Measurements from ENCODE around the gene CCNF.
"Not testable (repeated sequence)": the region's sequence is repeated elsewhere in the genome, so short reads cannot be mapped to it uniquely, and the experiment has no call there.

CCNF gene

DNA sequence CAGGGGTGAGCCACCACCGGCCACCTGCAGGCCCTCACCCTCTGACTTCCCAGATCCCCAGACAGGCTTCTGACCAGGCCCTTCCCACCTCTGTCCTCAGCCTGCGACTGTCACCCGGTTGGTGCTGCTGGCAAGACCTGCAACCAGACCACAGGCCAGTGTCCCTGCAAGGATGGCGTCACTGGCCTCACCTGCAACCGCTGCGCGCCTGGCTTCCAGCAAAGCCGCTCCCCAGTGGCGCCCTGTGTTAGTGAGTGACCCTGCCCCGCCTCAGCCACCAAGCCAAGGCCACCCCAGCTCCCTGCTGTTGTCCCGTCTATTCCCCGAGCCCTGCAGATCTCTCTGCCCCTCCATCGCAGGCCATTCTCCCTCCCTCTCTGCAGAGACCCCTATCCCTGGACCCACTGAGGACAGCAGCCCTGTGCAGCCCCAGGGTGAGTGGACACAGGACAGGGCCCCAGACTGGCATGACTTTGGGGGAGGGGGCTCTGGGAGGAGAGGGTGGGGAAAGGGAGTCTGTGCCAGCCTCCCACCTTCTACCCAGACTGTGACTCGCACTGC, 43.7 kb downstream of the CCNF start:
- no peak for DNase-seq

DNA sequence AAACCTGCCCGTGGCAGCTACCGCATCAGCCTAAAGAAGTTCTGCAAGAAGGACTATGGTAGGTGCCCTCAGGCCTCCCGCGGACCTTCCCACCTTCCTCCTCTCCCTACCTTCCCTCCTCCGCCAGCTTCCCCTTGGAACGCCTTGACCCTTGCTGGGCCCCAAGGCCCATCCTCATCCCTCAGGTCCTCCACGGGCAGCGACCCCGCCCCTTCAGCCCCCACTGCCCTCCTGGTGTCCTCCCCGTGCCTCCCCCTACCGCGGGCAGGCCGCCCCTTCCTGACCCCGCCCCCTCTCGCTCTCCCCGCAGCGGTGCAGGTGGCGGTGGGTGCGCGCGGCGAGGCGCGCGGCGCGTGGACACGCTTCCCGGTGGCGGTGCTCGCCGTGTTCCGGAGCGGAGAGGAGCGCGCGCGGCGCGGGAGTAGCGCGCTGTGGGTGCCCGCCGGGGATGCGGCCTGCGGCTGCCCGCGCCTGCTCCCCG, 44.2 kb downstream of the CCNF start:
- no peak for DNase-seq

DNA sequence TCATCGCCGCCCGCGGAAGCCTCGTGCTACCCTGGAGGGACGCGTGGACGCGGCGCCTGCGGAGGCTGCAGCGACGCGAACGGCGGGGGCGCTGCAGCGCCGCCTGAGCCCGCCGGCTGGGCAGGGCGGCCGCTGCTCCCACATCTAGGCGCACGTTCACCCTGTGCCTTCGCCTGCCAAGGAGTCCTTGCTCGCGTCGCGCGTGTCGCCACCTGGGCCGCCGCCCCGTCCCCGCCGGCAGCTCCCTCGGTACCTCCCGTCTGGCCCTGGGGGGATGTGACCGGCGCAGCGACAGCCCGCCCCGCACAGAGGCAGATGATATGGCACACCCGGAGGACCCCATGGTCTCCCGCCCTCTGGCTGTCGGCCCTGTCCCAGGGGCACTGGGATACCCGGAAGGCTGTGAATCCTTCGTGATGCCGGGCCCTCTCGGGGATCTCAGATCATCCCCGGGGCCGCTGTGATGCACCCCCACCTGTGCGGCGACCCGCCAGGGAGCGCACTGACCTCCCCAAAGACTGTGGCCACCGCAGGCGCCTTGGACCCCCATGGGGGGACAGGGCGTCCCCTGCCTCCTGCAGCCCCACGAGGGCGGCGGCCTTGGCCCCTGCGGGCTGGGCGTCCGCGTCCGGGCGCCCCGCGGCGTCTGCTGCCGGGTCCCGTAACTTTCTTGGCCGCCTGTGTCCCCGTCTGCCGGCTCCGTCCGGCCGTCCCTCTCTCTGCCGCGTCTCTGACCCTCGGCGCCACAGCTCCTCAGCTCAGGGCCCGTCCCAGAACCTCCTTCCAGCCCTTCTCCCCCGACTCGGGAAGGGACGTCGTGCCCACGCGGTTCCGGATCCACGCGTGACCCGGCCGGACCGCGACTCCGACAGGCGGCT, 45.0 kb downstream of the CCNF start:
- no peak for DNase-seq

DNA sequence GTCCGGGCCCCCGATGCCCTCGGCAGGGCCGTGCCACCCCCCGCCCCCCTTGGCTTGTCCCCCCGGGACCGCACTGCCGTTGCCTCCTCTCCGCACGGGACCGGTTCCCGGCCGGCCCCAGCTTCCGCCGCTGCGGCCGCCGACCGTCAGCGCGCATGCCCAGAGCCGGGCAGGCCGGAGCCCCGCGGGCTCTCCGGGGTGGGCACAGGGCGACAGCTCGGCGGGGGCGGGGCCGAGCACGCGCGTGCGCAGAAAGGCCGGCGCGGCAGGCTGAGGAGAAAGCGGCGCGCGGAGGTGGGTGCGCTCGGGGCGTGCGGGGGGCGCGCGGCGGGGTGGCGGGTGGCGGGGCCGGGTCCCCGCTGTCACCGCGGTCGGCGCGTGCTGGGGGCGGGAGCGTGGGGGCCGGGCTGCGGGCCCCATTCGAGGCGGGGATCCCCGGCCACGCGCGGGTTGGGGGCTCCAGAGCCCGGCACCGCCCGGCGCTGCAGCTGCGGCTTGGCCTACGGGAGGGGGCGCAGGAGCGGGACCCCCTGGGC, 45.7 kb downstream of the CCNF start, which contains the start of gene TBC1D24:
TBC1D24 (plus strand) TSS at position 251 of the 536 bp plus-strand sequence. CDS start 21,022 bp downstream, outside the sequence.
- peak; percentile 40 for DNase-seq

DNA sequence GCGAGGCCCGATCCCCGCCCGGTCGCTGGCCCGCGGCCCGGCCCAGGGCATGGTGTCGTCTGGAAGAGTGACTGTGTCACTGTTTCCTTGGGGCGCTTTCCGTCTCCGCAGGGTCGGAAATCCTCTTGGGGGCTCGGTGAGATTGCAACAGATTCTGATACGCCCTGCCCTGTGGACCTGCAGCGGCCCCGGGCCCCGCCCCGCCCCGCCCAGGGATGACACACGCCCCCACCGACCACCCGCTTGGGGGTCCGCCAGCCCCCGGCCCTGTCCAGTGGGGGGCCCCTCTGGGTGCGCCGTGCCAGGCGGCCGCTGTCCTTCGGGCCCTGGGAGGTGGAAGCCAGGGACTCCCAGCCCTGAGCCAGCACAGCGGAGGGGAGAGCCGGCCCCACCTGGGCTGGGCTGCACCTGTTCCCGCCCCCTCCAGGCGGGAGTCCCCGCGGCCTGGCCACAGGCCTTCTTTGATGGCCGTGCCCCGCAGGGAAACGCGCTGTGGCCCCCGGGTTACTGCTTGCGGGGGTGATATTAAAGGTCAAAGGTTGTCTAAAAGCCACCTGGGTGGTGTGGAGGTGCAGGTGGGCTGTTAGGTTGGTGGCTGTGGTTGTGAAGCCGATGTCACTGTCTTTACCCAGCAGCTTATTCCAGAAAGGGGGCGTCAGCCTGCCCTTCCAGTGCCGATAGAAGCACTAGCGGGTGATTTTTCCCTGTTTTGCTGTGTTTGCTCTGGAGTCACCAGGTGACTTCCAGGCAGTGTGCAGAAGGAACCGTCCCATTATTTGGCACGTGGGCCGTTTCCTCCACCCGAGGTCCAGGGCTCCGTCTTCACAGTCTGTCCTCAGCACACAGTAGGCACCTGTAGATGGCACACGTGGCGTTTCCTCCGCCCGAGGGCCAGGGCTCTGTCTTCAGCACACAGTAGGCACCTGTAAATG, 46.4 kb downstream of the CCNF start:
- no peak for DNase-seq

DNA sequence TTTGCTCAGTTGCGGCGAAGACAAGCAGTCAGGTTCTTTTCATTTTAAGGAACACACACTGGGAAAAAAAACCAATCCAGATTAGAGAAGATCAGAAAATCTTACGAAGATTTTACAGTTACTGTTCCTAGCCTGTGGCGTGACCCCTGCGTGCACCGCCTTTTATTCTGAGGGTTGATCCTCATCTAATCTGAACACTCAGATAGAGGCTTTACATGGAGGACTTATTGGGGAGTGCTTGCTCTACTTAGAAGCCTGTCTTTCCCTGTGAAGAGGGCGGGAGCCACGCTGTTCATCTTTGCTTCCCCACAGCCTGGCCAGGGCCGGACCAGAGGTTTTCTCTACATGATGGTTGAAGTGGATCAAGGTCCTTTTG, 47.1 kb downstream of the CCNF start:
- DNase-seq, result no peak

DNA sequence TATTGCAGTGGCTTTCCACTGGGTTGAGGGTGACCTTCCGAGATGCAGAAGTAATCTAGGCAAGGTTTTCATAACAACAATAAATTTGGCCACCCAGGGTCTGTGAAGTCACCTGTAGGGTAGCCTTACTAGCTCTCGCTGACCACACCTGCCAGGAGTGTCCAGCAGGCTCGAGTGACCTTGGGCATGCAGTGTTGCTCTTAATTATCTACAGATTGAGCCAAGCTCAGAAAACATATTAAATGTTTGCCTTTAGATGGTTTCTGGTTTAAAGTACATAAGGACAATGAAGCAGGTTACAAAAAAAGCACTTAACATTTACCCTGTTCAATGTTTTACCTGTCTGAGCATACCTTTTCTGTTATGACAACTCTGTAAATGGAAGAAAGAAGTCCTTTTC, 47.5 kb downstream of the CCNF start:
- no peak for DNase-seq

DNA sequence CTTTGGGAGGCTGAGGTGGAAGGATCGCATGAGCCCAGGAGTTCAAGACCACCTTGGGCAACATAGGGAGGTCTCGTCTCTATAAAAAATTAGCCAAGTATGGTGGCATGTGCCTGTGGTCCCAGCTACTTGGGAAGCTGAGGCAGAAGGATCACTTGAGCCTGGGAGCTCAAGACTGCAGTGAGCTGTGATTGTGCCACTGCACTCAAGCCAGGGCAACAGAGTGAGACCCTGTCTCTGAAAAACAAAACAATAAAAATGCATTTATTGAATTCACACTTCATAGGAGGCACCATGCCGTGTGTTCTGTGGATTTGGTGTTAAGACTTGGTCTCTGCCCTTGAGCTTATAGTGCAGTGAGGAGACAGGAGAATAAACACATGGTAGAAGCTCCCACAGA, 48.1 kb downstream of the CCNF start:
- DNase-seq, result no peak

DNA sequence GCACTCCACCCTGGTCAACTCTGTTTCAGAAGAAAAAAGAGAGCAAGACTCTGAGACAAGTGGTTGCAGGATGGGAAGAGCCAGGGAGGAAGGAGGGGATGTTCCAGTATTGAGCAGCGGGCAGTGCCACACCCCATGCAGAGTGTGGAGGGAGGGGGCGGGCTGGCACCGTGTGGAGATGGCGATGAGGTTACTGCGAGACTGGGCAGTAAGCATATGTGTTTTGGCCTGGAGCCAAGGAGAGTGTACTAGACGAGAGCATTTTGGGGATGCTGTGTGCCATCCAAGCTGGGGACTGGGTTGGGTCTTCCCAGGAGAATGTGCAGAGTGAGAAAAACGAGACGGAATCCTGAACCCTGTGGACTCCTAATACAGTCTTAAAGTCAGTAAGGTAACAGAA, 49.0 kb downstream of the CCNF start:
- DNase-seq, result no peak

DNA sequence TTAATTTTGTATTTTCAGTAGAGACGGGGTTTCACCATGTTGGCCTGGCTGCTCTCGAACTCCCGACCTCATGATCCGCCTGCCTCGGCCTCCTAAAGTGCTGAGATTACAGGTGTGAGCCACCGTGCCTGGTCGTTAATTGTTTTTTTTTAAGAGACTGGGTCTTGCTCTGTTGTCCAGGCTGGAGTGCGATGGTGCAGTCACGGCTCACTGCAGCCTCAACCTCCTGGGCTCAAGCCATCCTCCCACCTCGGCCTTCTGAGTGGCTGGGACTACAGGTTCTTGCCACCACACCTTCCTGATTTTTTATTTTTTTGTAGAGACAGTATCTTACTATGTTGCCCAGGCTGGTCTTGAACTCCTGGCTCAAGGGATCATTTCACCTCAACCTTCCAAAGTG, 50.7 kb downstream of the CCNF start:
- DNase-seq, result not testable (repeated sequence)

DNA sequence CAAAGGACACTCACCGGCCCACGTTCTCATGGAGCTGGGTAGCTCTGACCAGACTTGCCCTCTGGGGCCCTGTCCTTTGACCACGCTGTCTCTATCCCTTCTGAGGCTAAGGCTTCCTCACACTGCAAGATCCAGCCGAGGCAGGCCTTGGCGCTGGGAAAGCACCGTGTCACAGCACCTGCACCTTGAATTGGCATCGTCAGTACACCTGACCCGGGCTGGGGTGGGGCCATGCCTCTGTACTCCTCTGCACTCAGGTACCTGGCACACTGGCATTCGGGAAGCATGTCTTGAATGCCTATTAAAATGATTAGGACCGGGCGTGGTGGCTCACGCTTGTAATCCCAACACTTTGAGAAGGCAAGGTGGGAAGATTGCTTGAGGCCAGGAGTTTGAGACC, 51.7 kb downstream of the CCNF start:
- peak; percentile 20 for DNase-seq

DNA sequence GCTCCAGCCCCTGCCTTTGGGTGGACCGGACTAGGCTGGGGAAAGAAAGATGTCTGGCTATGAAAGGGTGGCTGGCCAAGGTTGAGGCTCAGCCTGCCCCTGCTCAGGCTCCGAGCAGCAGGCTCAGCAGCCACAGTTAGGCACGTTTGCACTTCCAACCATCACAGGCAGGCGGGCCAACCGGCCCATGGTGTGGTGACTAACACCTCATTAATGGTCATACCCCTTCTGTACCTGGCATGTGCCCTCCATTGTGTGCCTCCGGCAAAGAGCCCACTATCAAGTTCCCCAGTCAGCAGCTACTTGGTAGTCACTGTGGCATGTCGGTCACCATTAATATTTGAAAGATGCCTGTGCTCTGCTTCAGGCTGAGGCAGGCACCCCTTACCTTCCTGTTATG, 52.4 kb downstream of the CCNF start:
- DNase-seq, result peak; percentile 41

DNA sequence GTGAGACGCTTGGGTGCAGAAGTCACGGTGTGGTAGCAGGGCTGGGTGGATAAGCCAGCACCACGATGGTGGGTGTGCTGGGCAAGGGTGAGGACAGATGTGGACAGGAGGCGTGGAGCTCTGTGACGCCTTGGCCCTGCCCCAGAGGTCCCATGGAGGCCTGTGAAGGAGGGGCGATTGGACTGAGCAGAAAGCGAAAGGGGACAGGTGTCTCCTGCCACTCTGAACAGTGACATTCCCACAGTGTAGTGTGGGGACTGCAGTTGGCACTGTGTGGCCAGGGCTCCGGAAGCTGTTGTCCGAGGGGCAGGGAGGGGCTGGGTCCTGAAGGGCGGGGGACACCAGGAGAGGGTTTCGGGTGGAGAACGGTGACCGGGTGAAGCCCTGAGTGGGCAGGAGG, 53.0 kb downstream of the CCNF start:
- no peak for DNase-seq

DNA sequence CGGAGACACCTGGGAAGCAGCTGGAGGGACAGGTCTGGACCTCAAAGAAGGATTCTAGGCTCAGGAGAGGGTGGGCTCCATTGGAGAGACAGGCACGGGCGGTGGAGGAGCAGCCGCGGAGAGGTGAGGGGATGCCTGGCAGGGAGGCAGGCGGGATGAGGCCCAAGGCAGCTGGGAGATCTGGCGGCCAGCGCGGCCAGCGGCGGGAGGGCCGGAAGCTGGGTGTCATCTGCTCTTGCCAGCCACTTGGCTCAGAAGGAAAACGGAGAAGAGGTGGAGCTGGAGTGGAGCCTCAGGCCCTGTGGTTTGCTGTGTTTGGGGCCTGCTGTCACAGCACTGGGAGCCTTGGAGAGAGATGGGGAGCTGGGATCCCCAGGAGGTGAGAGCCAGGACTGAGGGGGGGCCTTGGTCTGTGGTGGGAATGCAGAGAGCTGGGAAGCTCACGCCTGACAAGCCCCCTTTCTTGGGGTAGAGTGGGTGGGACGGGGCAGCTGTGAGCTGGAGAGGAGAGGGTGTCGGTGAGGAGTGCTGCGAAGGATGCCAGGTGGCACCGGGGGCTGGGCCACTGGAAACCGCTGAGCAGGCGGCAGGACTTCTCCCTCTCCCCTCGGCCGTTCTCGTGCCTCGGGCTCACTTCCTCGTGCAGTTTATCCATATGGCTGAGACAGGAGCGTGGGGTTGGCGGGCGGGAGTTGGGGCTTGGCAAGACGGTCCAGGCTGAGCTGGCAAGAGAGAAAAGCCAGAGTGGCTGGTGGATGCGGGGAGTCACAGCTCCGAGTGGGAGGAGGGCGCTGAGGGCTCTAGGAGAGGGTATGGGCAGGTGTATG, 53.7 kb downstream of the CCNF start:
- peak; percentile 71 for DNase-seq

DNA sequence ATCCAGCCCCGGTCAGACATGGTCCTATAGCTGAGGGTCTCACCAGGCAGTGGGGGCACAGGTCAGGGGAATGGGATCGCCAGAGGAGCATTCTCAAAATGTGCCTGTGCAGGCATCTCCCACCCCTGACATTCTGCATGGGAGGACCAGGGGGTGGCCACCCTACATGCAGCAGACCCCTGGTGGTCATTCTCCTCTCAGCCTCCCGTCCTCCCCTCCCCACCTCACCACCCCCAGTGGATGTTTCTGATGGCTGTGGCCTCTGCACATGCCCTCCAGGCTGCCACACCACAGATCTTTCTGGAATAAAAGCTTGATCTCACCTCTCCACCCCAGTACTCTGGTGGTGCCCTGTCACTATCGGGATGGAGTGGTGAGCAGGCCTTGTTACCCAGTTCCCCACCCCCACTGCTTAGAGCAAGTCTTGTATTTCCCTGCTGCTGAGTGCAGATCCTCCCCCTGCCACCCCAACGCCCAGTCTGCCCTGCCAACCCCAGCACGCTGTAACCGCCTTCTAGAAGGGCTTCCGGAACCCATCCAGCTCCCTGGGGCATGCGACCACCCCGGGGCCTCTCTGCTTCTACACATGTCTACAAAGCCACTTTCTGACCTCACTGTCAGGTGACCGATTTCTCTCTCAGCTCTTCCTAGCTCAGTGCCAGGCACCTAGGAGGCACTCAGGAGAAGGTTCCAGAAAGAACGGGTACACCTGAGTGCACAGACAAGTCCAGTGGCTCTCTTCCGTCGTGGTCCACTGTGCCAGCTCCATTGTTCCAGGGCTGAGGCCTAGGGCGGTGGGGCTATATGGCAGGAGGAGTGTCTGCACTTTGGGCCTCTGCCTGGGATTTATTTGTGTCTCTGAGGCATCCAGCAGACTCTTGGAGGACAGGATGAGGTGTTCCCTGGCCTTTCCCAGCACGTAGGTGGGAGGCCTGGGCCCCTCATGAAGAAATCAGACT, 55.0 kb downstream of the CCNF start:
- no peak for DNase-seq

DNA sequence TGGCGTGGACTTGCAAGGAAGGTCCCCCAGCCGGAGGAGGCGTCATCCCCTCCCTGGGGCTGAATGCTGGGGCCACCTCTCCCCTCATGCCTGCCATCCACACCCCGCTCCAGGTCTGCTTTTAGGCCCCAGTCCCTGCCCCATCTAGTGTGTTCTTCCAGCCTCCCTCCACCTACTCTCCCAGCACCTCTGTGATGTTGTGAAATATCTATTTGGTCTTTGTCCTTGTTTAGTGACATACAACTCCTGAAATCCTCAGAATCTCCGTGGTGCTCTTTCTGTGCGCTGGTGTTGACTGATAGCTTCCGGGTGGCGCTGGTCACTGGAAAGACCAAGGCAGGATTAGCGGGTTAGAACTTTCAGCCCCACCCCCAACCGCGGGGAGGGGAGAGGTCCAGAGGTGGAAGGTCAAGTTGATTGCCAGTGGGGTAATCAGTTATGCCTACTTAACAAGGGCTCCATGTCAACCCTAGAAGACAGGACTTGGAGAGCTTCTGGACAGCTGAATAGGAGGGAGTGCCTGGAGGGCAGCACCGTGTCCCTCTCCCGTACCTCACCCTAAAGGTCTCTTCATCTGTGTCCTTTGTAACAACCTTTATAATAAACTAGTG, 55.8 kb downstream of the CCNF start:
- no peak for DNase-seq

DNA sequence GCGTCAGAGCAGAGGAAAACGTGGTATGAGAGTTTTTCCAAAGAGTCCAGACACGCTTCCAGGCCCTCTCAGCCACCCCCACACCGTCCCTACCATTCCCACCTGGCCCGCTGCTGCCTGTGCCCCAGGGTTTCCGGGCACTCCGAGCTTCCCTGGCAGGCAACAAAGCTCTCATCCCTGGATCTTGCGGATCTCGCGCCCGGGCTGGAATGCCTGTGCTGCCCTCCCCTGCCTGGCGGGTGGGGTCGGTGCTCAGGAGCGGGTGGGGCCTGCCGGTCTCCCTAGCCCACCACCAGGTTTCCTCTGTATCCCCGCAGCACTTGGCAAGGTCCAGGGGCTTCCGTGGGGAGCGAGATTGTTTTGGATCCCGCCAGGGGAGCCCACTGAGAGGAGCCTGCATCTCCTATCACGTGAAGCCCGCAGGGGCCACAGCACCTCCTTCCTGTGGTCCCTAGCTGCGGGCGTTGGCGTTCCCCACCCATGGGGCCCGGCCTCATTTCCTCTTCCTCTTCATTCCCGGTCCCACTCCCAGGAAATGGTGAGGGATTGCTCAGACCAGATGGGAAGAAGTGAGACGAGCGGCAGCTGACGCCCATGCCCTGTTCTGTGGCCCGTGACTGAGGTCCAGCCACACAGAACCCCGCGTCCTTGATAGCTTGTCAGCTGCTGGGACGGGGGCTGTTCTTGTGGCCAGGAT, 56.7 kb downstream of the CCNF start:
- no peak for DNase-seq

DNA sequence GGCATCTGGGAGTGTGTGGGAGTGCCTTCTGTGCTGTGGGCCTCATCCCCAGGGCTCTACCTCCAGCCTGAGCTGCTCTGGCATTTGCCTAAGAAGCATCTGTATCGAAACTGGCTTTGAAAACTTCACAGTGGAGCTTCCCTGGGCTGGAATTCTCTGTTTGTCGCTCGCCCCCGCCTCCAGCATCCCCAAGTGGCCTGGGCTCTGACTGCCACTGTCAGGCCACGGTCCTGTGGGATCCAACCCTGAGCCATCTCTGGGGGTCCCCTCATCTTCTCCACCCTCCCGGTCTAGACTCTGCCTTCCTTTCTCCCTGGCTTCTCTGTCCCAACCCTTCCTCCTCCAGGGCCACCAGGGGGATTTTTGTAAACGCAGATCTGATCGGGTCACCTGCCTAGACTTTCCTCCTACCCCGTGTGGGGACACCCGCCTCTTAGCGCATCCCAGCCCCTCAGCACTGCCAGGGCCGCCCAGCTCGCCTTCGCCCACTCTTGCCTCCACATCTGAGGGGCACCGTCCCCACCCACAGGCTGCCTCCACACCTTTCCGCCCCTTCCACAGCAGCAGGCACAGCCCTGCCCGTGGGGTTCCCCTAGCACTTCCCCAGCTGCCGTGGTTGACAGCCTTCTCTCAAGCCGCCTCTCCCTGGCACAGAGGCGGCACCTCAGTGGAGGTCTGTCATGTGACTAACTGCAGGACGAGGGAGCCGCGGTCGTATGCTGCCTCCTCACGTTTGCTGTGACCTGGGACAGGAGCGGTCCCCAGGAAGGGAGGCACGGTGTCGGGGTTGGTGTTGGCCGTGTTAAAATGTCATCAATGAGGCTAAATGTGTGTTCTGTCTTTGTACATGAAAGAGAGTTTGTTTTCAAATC, 57.6 kb downstream of the CCNF start:
- peak; percentile 12 for DNase-seq

DNA sequence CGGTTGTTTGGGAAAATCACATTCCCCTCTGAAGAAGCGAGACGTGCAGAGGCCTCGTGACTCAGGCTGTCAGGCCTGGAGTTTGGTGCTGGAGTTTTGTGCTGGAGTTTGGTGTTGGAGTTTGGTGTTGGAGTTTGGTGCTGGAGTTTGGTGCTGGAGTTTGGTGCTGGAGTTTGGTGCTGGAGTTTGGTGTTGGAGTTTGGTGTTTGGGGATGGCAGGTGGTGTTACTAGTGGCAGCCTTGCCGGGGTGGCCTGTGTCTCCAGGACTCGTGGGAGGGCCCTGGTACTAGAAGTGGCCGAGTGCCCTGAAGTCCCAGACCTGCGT, 58.2 kb downstream of the CCNF start:
- no peak for DNase-seq
